IPS-11a (cell line): ENCODE data around the gene FAM168A.

ENCODE experiments used
- H3K4me3 ChIP-seq: one replicate; pipeline ENCODE4 v1.5.1; 2013; ENCODE audit warnings: low read depth, low read length, control low read depth

Gene FAM168A

DNA sequence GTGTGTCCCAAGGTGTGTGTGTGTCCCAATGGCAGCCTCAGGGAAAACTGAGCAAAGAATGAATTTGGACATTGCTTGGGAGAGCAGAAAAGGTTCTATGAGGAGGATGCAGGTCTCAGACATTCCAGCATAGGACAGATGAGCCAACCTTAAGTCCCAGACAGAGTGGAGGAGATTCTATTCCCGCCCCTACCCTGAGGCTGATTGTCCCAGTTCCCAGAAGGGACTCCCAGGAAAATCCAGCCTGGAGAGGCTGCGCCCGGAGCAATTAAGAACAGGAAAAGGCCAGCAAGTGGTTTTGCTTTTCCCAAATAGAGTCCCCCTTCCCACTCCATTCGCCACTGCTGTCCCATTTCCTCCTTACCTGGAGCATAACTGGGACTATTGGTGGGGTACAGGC is 167.6 kb downstream of the FAM168A start:
- H3K4me3 ChIP-seq = no peak overlapping the region

DNA sequence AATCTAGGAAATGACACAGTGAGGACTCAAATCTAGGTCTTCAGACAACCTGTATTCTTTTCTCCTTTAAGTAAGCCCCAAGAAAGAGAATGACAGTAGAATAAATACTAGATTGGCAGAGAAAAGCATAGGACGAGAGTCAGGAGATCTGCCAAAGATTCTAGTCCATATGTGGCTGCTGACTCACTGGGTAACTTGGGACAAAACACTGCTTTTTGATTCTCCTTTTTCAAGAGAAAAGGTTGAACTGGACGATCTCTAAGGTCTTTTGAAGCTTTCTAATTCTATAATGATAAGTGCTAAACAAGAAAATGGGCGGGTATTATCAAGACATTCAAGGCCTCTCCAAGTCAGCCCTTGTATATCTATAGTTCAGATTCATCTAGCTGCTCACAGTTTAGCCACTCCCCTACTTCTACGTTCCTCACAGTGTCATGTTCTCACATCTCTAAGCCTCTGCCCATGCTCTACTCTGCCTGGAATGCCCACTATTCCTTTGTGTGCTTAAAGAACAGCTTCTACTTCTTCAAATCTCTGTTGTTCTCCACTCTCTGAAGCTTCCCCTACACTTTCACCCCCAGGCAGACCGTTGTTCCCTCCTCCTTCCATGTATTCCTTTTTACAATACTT is 168.7 kb downstream of the FAM168A start:
- no peak overlapping the region for H3K4me3 ChIP-seq

DNA sequence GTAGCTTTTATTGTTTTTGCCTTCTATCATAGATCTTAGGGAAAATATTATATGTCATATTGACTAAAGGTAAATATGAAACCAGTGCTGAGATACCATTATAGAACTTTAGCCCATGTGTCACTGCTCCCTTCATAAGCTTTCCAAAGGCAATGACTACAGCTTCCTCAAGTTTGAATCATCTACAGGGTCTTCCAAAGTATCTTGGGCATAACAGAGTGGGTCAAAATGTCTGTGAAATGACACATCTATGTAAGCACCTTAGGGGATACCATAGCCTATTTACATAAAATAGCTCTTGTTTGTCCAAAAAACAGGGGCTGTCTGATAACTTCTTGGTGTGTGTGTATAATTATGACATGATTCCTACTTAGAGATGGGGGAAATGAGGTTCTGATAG is 169.2 kb downstream of the FAM168A start:
- H3K4me3 ChIP-seq = no peak overlapping the region

DNA sequence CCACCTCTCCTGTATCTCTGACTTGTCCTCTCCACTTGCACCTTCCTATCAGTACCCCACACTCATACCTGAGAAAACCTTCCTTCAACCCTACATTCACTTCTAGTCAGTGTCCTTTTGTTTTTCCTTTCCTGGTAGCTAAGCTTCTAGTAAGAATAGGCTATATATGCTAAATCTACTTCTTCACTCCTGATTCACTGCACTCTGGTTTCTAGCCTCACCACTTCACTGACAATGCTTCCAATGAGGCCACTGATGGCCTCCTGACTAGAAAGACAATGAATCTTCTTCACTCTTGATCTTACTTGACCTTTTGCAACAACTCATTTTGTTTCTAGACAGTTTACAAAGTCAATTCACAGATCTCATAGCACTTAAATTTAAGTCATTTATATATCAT is 169.7 kb downstream of the FAM168A start:
- no peak overlapping the region for H3K4me3 ChIP-seq

DNA sequence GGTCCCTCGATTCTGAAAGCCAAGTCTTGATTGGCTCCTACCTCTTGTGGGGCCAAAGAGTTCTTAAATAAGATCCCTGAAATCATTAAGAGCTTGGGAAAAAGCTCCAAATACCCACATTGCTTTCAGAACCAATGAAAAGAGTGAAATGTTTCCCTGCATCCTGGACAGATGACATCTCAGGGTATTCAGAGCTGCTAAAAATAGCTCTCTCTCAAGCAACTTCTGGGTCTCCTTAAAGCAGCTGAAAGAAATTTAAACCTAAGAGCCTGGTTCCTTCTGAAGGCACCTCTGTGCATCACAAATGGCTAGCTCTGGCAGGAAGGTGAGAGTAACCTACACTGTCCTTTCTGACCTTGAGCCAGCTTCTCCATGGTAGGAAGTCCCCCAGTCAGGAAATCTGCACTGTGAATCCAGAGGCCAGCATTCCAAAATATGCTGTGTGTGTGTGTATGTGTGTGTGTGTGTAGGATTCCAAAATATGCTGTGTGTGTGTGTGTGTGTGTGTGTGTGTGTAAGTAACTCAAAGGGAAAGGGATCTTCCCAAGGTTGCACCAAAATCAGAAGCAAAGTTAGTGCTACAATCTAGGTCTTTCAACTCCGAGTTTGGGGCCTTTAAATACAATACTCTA is 171.6 kb downstream of the FAM168A start:
- no peak overlapping the region for H3K4me3 ChIP-seq

DNA sequence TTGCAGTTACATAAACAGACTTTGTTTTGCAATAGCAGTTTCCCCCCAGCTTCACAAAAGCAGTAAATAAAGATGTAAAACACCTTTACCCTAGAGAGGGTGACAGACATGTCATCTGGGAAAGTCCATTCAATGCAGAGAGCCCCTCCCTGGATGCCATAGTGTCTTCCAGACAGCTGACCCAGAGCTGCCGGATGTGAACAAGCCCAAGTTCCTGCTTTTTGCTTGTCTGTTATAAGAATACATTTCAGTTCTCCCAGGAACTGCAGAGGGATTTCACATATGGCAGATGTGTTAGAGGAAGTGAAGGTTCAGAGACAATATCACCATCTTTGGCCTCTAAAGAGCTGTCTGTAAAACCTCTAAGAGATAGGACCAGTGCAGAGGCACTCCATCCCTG is 172.8 kb downstream of the FAM168A start:
- no peak overlapping the region for H3K4me3 ChIP-seq

DNA sequence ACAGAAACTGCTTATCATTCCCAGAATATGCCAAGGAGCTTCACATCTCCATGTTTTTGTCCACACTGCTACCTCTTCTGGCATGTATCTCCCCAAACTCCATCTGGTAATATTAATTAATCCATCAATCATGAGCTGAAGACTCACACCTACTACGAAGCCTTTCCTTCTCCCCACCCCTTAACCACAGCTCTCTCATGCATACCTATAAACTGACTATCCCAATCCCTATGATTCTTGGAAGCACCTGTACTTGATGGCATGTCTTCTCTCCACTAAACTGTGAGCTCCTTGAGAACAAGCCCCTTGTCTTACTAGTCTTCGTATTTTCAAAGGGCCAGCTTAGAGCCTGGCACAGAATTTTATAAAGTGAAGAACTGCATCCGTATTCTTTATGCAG is 174.4 kb downstream of the FAM168A start:
- no peak overlapping the region for H3K4me3 ChIP-seq

DNA sequence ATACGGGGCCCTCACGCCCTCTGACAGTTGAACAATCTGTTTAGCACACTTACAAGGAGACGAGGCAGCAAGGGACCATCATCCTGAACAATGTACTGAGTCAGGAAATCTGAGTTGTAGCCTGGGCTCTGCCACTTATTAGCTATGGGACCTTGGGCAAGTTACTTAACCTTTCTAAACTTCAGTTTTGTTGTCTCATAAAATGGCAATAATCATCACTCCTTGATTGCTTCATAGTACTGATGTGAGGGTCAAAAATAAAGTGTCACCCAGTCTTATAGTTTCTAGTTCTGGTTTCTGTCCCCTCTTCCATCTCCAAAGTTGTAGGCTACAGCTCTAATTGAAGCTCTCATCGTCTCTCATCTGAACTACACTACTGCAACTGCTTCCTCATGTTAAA is 175.0 kb downstream of the FAM168A start:
- H3K4me3 ChIP-seq = no peak overlapping the region

DNA sequence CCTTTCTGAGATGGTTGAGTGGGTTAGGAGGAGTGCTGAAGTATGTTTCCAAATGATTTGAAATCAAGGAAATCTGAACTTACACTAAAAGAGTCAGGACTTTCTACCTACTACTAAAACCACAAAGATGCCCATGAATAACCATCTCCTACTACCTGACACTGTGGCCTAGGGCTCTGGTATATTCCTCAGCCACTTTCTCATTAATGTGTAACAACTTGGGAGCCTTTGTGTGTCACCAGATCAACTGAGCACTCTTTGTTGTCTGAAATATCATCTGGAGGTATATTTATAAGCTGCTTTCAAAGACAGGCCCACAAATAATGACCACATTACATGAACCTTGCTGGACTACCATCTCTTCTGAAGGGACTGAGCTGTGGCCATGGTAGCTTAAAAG is 177.8 kb downstream of the FAM168A start:
- H3K4me3 ChIP-seq = no peak overlapping the region

DNA sequence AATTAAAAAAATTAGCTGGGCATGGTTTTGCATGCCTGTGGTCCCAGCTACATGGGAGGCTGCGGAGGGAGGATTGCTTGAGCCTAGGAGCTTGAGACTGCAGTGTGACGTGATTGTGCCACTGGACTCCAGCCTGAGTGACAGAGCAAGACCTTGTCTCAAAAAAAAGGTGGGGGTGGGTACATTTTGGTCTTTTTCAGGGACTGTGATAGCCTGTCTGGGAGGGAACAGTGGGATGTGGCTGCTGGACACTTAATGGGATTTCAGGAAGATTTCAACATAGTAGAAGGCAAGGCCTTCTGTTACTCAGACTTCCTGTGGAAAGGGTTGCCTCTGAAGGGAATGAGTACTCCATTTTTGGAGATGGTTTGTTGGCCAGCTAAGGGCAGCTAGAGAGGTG is 181.1 kb downstream of the FAM168A start:
- no peak overlapping the region for H3K4me3 ChIP-seq

DNA sequence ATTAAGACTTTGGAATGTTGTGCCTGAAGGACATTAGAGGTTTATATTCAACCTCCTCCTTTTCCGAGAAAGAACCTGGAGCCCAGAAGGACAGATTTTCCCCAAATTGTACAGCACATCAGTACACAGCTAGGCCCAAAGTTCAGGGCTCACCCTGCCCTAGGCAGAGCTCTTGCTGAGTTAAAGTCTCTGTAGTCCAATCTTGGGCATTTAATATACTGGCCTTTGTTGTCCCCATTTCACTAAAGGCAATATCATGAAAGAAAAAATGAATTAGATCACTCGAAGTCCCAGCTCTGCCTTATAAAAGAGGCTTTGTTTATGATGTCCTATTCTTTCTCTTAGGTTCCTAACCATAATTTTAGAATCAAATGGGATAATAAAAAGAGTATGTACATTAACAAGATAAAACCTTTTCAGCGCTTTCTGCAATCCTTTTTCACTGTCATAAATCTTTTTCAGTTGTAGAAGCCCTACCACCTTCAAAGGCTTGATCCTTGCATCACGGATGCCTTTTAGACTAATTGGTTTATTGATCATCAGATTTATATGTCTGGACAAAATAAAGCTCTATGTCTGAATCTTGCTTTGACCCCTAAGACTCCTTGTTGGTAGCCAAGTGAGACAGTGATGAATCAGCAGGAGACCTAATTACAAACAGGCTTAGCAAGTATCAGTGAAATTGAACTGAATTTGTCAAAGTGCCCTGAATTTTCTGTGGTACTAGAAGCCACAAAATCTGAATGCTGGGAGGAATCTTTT is 181.9 kb downstream of the FAM168A start:
- no peak overlapping the region for H3K4me3 ChIP-seq

DNA sequence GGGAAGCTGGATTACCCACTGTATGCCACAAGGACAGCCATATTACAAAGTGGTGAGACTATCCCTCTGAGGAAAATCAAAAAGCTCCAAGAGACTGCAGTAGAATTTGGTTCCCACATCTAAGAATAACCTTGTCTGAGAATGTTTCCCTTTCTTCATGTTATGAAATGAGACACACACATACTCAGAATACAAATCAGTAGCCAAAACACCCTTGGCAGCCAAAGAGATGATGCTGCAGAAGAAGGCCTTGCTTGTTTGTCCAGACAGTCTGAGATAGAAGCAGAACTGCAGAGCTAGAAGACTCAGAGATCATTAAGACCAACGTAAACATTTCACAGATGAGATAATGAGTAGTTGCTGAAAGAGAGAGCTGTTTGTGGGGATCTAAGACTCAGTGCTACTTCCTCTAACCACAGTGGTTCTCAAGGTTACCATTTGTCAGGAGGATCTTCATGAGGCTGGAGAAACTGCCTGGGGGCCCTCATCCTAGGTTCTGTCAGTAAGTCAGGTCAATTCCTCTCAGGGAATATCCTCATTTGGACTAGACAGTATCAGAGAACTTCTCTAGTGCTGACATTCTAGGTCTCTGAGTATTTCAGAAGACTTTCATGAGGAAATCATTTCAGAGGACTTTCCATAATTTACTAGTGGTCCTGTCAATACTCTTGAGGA is 182.8 kb downstream of the FAM168A start:
- no peak overlapping the region for H3K4me3 ChIP-seq

DNA sequence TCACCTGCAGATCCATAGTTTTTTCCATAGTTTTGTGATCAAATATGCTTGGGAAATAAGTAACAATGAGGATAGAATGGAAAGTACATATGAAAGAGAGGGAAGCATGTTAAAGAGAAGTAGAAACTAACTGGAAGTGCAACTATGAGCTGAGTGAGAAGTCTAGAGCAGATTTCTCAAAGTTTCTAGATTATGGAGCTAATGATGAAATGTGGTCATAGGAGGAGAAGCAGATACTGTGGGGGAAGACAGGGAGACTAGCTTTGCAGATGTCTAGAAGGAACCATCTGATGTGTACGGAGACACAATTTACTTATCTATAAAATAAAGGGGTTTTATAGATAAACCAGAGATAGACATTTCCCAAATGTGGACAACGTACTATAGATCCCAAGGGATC is 184.7 kb downstream of the FAM168A start:
- H3K4me3 ChIP-seq = no peak overlapping the region

DNA sequence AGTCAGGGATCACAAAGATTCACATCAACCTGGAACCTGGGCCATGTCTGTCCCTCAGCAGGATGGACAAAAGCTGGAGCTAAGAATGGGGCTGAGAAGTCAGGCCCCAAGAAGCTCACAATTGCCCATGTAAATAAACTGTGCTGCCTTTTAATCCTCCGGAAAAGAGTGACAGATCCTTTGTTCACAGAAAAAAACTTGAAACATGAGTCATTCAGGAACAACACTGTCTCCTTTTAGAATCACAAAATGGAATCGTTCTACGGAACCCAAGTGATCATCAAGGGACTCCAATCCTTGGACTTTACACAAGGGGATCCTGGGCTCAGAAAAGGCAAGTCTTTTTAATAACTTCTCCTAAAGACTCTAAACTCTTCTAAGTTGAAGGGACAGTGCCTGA is 185.6 kb downstream of the FAM168A start:
- no peak overlapping the region for H3K4me3 ChIP-seq

DNA sequence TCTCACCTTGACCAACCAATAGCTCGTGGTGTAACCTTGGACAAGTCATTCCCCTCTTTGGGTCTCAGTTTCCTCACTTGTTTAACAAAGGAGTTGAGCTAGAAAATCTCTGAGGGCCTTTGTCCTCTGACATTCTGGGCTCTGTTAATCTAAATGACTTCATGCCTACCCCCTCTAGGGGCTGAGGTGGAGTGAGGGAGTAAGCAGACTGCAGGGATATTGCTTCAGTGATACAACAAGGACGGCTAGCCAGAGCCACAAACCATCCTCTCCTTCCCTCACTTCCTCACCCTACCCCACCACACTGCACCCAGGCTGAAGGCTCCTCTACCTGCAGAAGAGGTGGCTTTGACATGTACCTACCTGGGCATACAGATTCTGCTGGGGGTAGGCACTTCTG is 186.9 kb downstream of the FAM168A start:
- no peak overlapping the region for H3K4me3 ChIP-seq

DNA sequence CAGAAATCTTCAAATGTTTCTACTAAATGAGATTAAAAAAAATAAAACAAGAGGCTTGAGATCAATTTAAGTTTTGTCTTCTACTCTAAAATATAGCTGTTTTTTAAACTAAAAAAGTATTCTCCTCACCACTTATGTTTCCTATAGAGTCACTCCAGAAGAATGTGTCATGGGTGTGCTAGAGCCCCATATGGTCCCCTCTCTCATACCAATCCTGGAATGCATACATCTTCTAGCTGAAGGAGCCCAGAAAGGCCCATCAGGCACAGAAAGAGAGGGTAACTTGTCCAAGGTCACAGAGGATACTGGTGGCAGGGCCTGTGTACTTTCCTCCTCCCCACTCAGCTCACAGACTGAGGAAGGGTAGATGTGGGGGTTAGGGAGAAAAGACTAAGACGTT is 187.3 kb downstream of the FAM168A start:
- no peak overlapping the region for H3K4me3 ChIP-seq

DNA sequence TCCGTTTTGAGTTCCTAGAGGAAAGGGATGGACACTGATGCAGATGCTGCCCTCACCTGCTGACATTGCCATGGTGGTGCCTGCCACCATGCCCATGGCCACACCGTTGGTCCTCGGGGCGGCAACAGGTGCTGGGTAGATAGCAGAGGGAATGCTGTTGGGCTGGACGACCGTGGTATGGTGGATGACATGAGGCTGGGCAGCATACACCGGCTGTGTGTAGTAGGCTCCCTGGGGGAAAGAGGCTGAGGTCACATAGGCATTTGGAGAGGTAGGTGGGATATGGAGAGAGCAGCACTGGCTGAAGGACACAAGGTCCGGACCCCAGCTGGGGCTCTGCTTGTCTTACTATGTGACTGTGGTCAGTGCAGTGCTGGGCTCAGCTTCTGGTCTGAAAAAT is 188.5 kb downstream of the FAM168A start:
- H3K4me3 ChIP-seq = no peak overlapping the region

DNA sequence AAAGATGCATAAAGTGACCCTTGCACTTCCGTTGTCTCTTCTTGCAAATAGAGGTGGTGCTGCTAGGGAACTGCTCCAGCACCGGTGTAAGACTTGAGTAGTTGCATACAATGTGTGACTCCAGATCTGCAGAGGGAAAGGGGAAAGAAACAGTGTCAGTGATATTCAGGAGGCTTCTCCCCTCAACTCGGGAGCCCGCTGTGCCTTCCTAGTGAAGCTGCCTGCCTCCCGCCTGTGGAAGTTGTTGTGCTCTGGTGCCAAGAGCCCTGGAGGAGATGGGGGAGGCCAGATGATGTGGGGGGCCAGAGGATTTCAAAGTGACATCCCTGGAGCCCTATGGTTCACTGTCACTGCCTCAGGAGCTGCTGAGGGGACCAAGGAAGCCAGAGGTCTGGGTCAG is 191.3 kb downstream of the FAM168A start:
- no peak overlapping the region for H3K4me3 ChIP-seq

DNA sequence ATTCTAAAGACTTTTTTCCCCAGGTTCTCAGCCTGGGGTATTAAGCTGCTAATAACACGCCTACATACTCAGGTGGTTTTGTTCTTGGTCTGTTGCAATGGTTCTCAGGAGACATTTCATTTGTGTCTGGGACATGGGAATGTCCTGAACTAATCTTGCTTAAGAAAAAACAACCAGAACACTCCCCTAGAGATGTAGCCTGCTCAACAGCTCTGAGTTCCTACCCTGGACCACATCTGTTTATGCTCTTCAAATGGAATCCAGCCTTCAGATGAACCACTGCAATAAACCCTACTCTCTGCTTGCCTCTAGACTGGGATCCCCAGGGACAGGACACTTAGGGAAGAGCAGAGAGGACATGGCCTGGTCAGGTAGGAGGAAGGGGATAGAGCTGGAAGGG is 191.8 kb downstream of the FAM168A start:
- no peak overlapping the region for H3K4me3 ChIP-seq

DNA sequence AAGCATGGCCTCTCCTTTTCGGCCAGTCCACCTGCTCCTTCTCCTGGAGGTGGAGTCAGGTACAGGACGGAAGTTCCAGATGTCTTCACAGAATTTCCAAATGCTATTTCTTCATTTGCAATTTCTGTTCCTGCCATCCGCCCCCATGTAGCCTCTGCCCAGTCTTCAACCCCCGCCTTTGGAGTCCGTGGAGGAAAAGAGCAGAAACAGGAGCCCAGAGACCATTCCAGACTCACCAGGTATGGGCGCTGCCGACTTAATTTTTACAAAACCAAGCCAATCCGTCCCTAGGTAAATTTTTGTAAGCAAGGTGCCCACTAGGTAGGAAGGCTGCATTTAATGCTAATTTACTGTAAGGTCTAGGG is 192.8 kb downstream of the FAM168A start:
- no peak overlapping the region for H3K4me3 ChIP-seq

DNA sequence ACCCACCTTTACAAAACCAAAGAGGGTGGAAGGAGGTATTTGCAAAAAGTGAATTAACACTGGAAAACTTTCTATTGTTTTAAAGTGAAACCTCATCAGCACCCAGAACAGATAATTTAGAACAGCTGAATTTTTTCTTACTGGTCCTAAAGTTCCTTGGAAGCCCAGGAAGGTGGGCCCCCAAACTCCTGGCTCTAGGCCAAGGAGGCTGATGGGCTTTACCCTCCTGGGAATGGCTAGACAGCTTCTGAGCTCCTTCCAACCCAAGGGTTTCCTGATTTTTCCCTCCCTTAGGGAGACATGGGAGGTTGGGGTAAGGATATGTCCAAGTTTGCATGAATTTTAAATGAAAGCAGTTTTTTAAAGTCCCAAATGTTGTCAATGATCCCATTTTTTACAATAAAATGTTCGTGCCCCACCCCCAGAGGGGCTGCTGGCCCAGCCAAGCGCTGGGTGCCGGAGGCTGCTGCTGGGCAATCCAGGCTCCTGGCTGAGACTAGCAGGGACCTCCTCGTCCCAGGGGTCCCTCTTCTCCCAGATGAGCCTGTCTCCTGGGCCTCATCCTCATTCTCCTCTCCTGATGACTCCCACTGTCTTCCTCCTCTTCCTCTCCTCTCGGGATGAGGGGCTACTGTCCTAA is 193.3 kb downstream of the FAM168A start:
- H3K4me3 ChIP-seq = no peak overlapping the region
